NCI-H2081 (cell line): Measurements from ENCODE around the gene SMIM11.
"Not testable (repeated sequence)": the region's sequence is repeated elsewhere in the genome, so short reads cannot be mapped to it uniquely, and the experiment has no call there.

Experiments
- DNase-seq, 2 experiments: peaks; one replicate each; lab custom pipeline; 2025; lab: John Stamatoyannopoulos, UW

The SMIM11 gene

GRCh38 chr21:34423805-34424204, 48.5 kb downstream of the SMIM11 start, which contains the start of gene SMIM34:
Gene SMIM34 (minus strand): TSS chr21:34423951. CDS start chr21:34423839, 112 bp downstream.
- DNase-seq = not testable (repeated sequence)

DNA sequence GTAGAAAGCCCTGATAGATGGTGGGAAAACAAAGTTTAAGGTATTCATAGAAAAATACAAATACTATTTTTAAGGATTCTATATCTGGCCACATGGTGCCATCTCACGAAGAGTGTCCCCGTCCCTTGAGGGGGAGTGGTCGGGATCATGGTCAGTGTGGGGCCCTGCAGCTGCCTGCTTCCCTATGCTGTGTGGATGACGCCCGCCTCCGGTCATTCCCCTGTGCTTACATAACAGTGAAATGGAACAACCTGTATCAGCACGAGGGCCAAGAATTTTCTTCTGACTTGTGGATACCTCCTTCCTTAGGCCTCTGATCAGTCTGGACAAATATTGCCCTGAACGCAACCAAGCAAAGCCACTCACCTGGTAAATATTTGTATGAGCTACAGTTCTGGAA, 52.0 kb downstream of the SMIM11 start:
- not testable (repeated sequence) for DNase-seq

- DNase-seq = not testable (repeated sequence)
Observed at GRCh38 chr21:34428441-34428840, 53.1 kb downstream of the SMIM11 start.

DNA sequence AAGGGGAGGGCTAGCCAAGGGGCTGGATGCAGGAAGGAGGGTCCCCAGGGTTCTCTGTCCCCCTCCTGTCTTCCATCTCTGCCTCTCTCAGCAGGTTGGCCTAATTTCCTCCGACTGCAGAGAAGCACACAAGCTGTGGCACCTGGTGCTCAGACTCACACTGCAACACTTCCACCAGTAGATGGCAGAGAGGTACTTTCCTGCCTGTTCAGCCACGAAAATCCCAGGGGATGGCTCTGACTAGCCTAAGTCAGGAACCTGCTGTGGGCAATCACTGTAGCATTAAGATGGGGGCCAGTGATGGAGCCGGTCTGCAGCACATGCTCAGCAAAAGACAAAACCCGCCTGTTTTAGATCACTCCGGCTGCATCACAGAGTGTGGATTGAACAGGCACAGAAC, 54.4 kb downstream of the SMIM11 start:
- not testable (repeated sequence) for DNase-seq
